Endothelial cell of coronary artery (primary cell): ENCODE measurements around the gene LYRM2. TPM values are rescaled to one million over a fixed set of nuclear protein-coding genes. Genes with fewer than 3 reads are reported as not detected.

Experiments used
- total RNA-seq: library from RNA; depleted of rRNA; stranded (reverse); fragments of >200 nt; gene quantifications from 2 replicates; pipeline ENCODE4 v1.2.3, GENCODE V29; 2014

LYRM2 gene
- 9.3 and 12.3 TPM in 2 replicates for total RNA-seq

GRCh38 chr6:89638320-89639195 is at the start of gene LYRM2:
TSS of gene LYRM2 (minus strand) at chr6:89638747. CDS start at chr6:89638716, 31 bp downstream.

Other genes starting within 250 kb of the LYRM2 start
- gene RRAGD, start 226.5 kb downstream of the LYRM2 start, total RNA-seq: 0.09 TPM in 2 replicates
- gene ANKRD6, start 205.6 kb downstream of the LYRM2 start, total RNA-seq: 3.6 and 3.9 TPM in 2 replicates
- gene MDN1, start 181.0 kb upstream of the LYRM2 start, total RNA-seq: 26.4 and 34.5 TPM in 2 replicates
- gene CASP8AP2, start 191.1 kb upstream of the LYRM2 start, total RNA-seq: 12.2 and 14.6 TPM in 2 replicates